Epithelial cell of prostate (primary cell): ENCODE results near the gene DMRT3.
"Not testable (repeated sequence)": the region's sequence is repeated elsewhere in the genome, so short reads cannot be mapped to it uniquely, and the experiment has no call there.

Experiments
- DNase-seq: peaks from one replicate; pipeline ENCODE4 v3.0.0-alpha.2; 2011; ENCODE audit warnings: low read depth, low spot score
- H3K27ac ChIP-seq: fragments of 450-650 bp; 2 replicates; pipeline ENCODE4 v1.5.1; 2017; ENCODE audit warnings: mild to moderate bottlenecking

DMRT3 gene

DNA sequence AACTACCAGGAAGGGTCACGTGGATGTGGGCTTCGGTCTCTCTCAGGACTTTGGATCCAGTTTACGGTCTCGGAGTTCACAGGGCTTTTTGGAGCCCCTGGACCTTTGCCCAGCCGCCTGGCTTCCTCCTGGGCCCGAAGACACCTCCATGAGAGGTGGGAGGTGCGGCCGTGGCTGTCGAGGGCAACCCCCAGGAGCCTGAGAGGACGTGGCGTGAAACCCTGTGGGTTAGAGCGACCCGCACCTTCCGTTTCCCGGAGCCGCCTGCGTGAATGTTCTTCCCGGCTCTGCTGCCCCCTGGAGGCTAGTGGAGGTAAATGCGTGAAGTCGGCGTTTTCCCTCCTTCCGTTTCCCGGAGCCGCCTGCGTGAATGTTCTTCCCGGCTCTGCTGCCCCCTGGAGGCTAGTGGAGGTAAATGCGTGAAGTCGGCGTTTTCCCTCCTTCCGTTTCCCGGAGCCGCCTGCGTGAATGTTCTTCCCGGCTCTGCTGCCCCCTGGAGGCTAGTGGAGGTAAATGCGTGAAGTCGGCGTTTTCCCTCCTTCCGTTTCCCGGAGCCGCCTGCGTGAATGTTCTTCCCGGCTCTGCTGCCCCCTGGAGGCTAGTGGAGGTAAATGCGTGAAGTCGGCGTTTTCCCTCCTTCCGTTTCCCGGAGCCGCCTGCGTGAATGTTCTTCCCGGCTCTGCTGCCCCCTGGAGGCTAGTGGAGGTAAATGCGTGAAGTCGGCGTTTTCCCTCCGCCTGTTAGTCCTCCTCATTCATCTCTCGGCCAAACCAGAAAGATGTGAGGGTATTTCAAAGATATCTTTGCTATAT lies 22.1 kb downstream of the DMRT3 start:
- DNase-seq, result not testable (repeated sequence)

DNA sequence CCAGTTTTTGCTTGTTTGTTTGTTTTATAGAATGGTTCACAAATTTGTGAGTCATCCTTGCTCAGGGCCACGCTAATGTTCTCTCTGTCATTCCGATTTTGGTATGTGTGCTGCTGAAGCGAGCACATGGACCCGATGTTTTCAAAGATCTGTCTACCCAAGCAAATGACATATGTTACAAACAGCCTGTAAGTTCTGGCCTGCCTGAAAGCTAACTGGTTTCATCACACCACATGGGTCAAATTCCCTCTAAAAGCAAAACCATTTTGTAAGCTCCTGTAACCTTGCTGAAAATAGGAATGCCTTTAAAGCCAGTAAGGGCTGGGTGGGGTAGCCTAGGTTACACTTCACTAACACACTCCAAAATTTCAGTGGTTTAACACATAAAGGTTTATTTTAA lies 25.4 kb downstream of the DMRT3 start:
- no peak for DNase-seq
- no peak overlapping the region for H3K27ac ChIP-seq

More for the DNA sequence above, 22.1 kb downstream of the DMRT3 start:
- H3K27ac ChIP-seq, result not testable (repeated sequence)

DNA sequence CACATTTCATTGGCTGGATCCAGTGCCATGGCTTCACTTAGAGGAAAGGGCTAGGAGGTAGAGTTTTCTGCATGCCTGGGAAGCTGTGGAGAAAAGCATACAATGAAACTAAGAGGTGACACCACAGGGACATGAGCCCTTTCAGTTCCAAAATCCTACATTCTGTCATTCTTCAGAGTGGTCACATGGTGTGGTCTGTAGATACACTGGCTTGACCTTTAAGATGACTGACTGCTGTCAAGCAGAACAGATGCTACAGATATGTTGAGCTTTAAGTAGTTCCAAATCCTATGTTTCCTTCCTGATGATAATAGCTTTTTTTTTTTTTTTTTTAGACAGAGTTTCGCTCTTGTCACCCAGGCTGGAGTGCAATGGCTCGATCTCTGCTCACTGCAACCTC lies 26.2 kb downstream of the DMRT3 start:
- DNase-seq, result no peak
- H3K27ac ChIP-seq, result no peak overlapping the region

DNA sequence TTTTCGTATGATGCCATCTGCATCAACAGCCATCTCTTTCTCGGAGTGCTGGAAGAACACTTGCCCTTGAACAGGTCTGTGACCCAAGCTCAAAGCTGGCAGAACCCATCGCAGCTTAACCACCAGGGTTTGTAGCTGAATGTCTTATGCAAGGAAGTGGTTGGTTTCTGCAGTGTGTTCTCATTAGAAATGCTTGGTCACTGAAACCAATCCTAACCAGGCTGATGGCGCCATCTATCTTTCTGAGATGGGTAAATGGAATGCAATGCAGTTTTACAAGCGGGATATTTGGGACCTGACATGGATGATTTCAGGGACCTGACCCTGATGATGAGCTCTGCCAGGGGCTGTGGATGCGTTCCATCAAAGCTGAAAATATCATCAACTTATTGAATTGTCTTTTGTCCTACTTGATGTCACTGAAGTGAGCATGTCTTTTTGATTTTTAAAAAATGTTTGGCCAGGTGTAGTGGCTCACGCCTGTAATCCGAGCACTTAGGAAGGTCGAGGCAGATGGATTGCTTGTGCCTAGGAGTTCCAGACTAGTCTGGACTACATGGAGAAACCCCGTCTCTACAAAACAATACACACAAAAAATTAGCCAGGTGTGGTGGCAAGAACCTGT lies 28.7 kb downstream of the DMRT3 start:
- no peak overlapping the region for H3K27ac ChIP-seq
- DNase-seq, result peak; percentile 14

DNA sequence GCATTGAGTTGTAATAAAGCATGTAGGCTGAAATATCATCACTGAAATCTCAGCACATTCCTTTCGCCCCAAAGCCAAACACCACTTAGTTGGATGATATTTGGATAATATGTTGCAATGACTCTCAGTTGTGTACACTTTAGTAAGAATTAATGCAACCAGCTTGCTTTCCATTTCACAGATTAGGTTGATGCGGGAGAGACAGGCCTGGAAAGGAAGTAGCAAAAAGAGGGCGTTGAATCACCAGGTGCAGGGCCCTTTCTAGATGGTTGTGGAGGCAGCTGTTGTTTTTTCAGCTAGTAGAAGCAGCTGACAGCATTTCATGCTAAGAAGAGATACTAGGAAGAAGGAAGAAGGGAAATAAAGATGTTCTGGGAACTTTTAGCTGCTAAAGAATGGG lies 30.9 kb downstream of the DMRT3 start:
- DNase-seq, result no peak
- H3K27ac ChIP-seq, result no peak overlapping the region

DNA sequence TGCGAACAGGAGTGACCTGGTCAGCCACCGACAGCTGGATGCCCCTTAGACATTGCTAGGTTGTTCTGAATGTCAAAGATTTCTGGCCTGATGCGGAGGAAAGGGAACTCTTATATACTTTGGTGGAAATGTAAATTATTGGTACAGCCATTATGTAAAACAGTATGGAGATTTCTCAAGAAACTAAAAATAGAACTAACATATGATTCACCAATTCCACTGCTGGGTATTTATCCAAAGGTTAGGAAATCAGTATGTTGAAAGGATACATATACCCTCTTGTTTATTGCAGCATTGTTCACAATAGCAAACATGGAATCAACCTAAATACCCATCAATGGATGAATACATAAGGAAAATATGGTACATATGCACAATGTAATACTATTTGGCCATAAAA lies 31.8 kb downstream of the DMRT3 start:
- DNase-seq, result no peak
- no peak overlapping the region for H3K27ac ChIP-seq

DNA sequence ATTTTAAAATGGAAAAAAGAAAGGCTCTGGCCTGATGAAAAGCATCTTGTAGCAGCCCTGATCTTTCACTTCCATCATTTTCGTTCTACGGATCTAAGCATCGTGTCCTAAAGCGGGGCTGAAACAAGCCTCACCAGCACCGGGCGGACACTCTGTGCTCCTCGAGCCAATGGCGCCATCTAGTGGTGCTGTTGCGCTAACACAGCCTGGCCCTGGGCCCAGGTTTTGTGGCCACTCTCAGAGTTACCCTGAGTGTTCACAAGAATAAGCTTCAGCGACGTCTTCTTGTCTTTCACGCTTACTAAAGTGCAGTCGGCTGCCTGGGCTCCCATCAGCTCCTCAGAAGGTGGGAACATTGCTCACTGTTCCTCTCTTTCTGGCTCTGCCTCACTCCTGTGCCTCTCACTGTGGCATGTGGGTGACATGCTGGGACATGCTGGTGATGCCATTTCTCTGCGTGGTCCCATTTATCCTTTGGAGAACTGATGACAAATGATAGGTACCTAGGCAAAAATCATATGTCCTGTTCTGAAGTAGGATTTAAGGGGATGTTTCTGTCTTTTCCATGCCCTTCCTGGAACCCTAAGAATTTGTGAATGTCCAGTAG lies 32.7 kb downstream of the DMRT3 start:
- no peak overlapping the region for H3K27ac ChIP-seq
- DNase-seq, result no peak

DNA sequence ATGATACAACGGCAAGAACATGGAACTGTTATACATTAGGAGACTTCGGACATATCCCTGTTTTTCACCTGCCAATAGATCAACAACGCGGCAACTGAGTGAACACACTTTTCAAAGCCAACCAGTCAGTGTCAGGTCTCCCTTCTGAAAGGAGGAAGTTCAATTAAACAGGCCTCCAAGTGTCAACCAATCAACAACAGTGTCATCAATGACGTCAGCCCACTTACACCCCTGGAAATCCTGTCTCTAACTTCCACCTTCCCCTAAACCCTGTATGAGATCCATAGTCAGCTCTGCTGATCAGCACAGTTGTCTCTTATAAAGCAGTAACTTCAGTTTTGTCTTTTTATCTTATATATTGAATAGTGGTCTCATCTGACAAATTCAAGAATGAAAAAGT lies 36.6 kb downstream of the DMRT3 start:
- no peak for DNase-seq
- H3K27ac ChIP-seq, result no peak overlapping the region

DNA sequence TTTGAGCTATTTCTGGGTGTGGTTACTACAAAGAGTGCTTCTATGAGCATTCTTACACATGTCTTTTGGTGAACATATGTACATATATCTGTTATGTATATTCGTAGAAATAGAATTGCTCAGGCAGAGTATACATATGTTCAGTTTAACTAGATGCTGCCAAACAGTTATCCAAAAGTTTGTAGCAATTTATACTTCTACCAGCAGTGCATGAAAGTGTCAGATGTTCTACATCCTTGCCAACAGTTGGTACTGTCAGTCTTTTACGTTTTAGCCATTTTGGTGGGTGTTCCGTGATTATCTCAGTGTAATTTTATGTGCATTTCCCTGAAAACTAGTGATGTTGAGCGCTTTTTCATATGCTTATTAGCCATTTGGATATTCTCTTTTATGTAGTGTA lies 37.8 kb downstream of the DMRT3 start:
- H3K27ac ChIP-seq, result no peak overlapping the region
- no peak for DNase-seq

DNA sequence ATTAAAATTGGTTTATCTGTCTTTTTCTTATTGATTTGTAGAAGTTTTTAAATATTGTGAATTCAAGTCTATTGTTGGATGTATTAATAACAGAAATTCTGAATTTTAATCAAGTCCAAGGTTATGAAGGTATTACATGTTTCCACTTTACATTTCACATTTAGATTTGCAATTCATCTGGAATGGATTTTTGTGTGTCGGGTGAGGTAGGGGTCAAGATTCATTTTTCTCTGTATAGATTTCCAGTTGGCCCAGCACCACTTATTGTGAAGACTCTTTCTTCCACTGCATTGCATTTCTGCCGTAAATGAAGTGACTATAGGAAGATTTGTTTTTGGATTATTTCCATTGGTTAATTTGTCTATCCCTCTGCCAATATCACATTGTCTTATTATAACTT lies 38.2 kb downstream of the DMRT3 start:
- DNase-seq, result no peak
- H3K27ac ChIP-seq, result no peak overlapping the region

DNA sequence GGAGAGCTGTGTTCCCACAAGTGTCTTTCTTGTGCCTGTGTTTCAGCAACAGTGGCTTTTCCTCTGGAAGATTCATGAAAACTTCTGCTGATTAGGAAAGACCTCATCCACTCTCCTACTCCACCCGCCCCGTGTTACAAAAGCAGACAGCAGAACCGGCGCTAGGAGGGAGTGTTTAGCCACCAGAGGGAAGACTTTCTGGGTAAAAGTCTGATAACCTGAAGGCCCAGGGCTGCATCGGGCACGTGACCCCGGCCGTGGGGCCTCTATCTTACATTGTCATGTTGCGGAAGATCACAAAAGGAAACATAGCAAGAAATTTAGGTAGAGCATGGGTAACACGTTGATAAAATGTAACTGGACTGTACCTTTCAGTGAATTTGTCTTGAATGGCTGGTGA lies 41.7 kb downstream of the DMRT3 start:
- no peak for DNase-seq
- H3K27ac ChIP-seq, result no peak overlapping the region

DNA sequence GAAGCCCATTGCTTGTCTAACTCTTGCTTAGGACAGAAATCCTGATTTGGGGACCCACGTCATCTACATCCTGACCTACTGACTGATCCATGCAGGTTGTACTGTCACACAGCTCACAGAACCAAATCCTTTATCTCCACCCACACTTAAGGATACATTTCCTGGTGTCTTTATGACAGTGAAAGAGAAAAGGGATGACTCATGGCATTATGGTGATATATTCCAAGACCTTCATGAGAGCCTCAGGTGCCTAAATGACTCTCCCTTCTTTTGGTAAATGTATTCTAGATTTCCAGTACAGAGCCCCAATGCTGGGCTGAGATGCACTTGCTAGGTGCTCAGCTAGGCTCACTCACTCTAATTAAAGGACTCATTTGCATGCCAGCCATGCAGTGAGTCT lies 47.7 kb downstream of the DMRT3 start:
- no peak for DNase-seq
- H3K27ac ChIP-seq, result no peak overlapping the region

DNA sequence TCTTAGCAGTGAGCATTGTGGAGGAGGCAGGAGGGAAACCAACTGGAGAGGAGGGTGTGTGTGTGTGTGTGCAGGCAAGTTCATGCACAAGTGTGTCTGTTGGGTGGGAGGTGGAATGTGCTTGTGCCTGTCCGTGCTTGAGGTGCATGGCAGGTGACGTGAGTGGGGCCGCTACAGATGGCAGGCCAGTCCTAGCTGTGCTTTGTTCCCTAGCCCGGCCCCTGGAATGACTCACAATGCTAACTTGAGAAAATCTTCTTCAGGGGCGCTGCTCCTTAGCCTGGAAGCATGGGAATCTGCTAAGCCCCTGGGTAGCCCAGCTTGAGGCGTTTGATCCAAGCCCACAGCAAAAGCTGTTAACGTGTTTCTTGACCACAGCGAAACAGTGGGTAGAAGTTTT lies 48.7 kb downstream of the DMRT3 start:
- no peak for DNase-seq
- no peak overlapping the region for H3K27ac ChIP-seq

DNA sequence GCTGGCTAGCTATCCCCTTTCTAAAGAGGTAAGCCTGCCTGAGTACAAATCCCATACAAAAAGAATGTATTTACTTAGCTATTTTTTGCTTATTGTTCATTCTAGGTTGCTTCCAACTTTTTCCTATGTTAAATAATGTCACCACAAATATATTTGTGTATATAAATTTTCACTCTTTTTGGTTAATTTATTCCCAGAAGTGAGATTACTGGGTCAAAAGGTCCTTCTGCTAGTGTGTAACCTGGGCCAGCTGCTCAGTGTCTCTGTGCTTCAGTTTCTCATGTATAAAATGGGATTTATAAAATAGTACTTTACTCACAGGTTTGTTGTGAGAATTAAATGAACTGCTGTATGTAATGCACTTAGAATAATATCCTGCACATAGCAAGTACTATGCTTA lies 49.8 kb downstream of the DMRT3 start:
- no peak overlapping the region for H3K27ac ChIP-seq
- DNase-seq, result no peak

DNA sequence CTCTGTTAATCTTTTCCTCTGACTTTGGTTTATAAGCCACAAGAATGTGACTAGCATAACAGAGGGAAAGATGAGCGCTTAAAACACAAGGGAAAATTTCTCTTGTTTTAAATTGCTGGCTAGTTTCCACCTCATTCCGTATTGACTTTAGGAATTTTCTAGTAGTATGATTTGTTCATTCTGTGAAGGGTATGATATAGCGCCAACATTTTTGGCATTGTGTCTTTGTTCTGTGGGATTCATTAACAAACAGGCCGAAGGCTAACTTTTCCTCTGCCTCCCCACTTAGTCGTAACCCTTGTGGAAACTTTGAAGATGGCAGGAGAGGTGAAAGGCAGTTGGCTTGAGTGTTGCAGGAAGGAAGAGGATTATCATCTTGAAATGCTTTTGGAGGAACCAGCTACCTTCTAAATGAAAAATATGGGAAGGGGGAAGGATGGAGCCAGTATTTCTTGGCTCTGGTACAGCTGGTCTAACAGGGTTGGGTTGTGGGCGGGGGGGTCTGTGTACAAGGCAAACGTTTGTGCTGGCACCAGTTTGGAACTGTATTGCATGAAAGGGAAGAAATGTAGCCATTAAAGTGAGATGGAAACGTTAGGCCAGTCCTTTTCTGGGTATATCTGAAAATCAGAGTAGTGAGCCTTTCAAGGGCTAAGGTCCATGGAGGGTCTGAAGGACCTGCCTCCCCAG lies 52.2 kb downstream of the DMRT3 start:
- no peak overlapping the region for H3K27ac ChIP-seq
- no peak for DNase-seq

DNA sequence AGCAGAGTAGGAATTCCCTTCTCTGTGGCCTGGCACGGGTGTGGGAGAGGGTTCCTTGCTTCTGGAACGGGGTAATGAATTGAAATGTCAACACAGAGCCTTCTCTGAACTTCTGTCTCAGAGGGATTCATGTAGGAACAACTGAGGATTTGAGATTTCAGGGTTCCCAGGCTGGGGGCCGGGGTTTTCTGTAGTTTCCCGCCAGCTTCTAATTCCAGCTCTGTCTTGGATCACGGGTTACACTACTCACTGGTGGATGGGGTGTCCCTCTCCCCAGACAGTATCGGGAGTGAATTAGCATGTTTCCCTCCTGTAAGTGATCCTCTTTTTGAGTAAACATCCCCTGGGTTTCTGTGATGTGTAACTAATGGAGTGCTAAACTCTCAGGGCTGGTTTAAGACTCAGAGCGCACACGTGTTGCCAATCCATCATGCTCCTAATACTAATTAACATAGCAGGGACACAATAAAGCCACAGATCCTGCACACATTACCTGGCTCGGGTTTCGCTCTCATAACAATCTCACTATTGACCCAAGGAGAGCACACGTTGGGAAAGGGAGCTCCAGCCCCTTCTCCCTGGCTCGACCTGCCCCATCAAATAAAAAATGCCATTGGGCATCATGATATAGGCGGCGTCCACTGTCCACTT lies 55.6 kb downstream of the DMRT3 start:
- no peak for DNase-seq
- H3K27ac ChIP-seq, result no peak overlapping the region

DNA sequence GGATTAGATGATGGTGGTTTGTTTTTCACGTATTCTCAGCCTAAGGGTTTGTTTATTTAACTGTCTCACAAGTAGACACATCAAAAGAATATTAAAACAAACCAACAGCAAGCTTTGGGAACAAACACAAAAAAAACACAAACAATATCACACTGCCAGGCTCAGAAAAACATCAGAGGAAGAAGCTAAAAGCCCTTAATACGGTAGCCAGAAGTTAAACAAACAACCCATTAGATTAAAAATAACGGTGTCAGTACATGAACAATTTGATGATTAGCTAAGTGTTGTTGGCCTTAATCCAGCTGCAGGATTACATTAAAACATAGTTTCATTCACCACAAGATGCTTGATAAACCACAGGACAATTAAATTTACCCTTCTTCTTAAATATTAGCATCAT lies 57.8 kb downstream of the DMRT3 start:
- no peak overlapping the region for H3K27ac ChIP-seq
- no peak for DNase-seq

DNA sequence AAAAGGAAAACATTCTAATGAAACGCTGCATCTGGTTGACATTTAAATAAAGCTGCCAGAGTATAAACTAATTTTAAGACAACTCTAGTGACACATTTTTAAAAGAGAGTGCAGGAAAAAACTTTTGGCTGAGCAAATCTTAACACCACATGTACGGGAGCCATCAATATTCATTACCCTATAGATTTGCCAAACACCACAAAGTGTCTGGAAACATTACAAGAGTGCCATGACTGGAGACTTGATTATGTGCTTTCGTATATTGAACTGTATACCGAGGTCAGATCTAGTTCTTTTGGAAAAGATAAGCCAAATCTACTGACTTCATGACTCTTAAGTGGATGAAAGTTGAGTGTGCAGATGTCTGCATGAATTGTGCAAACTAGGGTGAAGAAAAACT lies 63.1 kb downstream of the DMRT3 start:
- DNase-seq, result no peak
- no peak overlapping the region for H3K27ac ChIP-seq
